Glutamatergic neuron (in vitro differentiated cells): ENCODE measurements around the gene FCAMR. TPM values are rescaled to one million over a fixed set of nuclear protein-coding genes. Genes with fewer than 3 reads are reported as not detected.

Source experiments
- DNase-seq: peaks from one replicate; pipeline ENCODE4 v3.0.0; 2022
- H3K27ac Mint-ChIP-seq: one replicate; pipeline ENCODE4 v1.8.0; 2020; ENCODE audit warnings: mild to moderate bottlenecking, mixed read lengths, inconsistent platforms; ENCODE audit not compliant: unreplicated experiment
- H3K27me3 Mint-ChIP-seq: one replicate; pipeline ENCODE4 v1.8.0; 2020; ENCODE audit warnings: mild to moderate bottlenecking, moderate library complexity, mixed read lengths, inconsistent platforms; ENCODE audit not compliant: unreplicated experiment
- H3K36me3 Mint-ChIP-seq: one replicate; pipeline ENCODE4 v1.8.0; 2020; ENCODE audit warnings: mild to moderate bottlenecking, mixed read lengths, inconsistent platforms; ENCODE audit not compliant: unreplicated experiment
- H3K4me1 Mint-ChIP-seq: one replicate; pipeline ENCODE4 v1.8.0; 2020; ENCODE audit warnings: mild to moderate bottlenecking, low read depth, mixed read lengths, inconsistent platforms; ENCODE audit not compliant: unreplicated experiment
- H3K4me3 Mint-ChIP-seq: one replicate; pipeline ENCODE4 v1.8.0; 2020; ENCODE audit warnings: mild to moderate bottlenecking, mixed read lengths, inconsistent platforms; ENCODE audit not compliant: unreplicated experiment
- H3K9me3 Mint-ChIP-seq: one replicate; pipeline ENCODE4 v1.8.0; 2020; ENCODE audit warnings: mild to moderate bottlenecking, moderate library complexity, mixed read lengths, inconsistent platforms; ENCODE audit not compliant: unreplicated experiment
- CTCF ChIP-seq: fragments of 200-600 bp; sonication (generic); IDR thresholded peaks from one replicate; pipeline ENCODE4 v1.5.0; 2021; ENCODE audit not compliant: partially characterized antibody, unreplicated experiment
- total RNA-seq: library from RNA; stranded (reverse); fragmentation: NEBNext Ultra II Directional; extraction: Animal tissue kit (Norgen Biotek cat#: 25700); gene quantifications from one replicate; pipeline ENCODE4 v1.2.1, GENCODE V29; 2021; ENCODE audit not compliant: unreplicated experiment

Gene FCAMR
- total RNA-seq, 1 donor from 2014 or later = not detected

- no peak for DNase-seq
- no peaks in the 10 kb centered on the region for H3K36me3 Mint-ChIP-seq
- TF ChIP-seq CTCF = no peak
- no peaks in the 10 kb centered on the region for H3K4me1 Mint-ChIP-seq
- peaks cover 1% of the 10 kb centered on the region for H3K27me3 Mint-ChIP-seq
- no peak overlapping the region for H3K4me3 Mint-ChIP-seq
- H3K27ac Mint-ChIP-seq = no peak overlapping the region
- H3K9me3 Mint-ChIP-seq = no peaks in the 10 kb centered on the region
These were observed 16.1 kb upstream of the FCAMR start for GRCh38 chr1:206986402-206986801.

- no peak for DNase-seq
- TF ChIP-seq CTCF = no peak
- Mint-ChIP-seq H3K27ac (no peak overlapping the region), H3K4me1 (no peaks in the 10 kb centered on the region), H3K9me3 (no peaks in the 10 kb centered on the region), H3K36me3 (no peaks in the 10 kb centered on the region), H3K4me3 (no peak overlapping the region), H3K27me3 (peaks cover 4% of the 10 kb centered on the region)
These were observed 15.0 kb upstream of the FCAMR start for GRCh38 chr1:206985162-206985749.

- H3K27me3 Mint-ChIP-seq = peaks cover 4% of the 10 kb centered on the region
- no peaks in the 10 kb centered on the region for H3K9me3 Mint-ChIP-seq
- peak; percentile 15 for TF ChIP-seq CTCF
- peak; percentile 64 for DNase-seq
- H3K27ac Mint-ChIP-seq = no peak overlapping the region
- H3K36me3 Mint-ChIP-seq = no peaks in the 10 kb centered on the region
- H3K4me1 Mint-ChIP-seq = no peaks in the 10 kb centered on the region
- no peak overlapping the region for H3K4me3 Mint-ChIP-seq
These were observed 12.0 kb upstream of the FCAMR start for GRCh38 chr1:206982216-206982615.

- peaks cover 2% of the 10 kb centered on the region for H3K27me3 Mint-ChIP-seq
- no peak for DNase-seq
- H3K27ac Mint-ChIP-seq = no peak overlapping the region
- H3K4me1 Mint-ChIP-seq = no peaks in the 10 kb centered on the region
- H3K36me3 Mint-ChIP-seq = no peaks in the 10 kb centered on the region
- no peaks in the 10 kb centered on the region for H3K9me3 Mint-ChIP-seq
- no peak overlapping the region for H3K4me3 Mint-ChIP-seq
- TF ChIP-seq CTCF = peak; percentile 21
These were observed 9.3 kb upstream of the FCAMR start for GRCh38 chr1:206979379-206980043.

- no peak for TF ChIP-seq CTCF
- Mint-ChIP-seq H3K27ac (no peak overlapping the region), H3K36me3 (no peaks in the 10 kb centered on the region), H3K9me3 (no peaks in the 10 kb centered on the region), H3K4me3 (no peak overlapping the region), H3K27me3 (peaks cover 2% of the 10 kb centered on the region), H3K4me1 (no peaks in the 10 kb centered on the region)
- no peak for DNase-seq
These were observed 8.0 kb upstream of the FCAMR start for GRCh38 chr1:206978259-206978658.
